HEK293T (cell line): Measurements from ENCODE around the gene PHF13.

Experiments
- BHLHE40 ChIP-seq: fragments of 450-650 bp; IDR thresholded peaks from 2 replicates; pipeline ENCODE4 v1.6.1; 2016; ENCODE audit warnings: mild to moderate bottlenecking, moderate library complexity, borderline replicate concordance
- FOXA1 ChIP-seq: fragments of 450-650 bp; IDR thresholded peaks from 2 replicates; pipeline ENCODE4 v1.6.1; 2016; ENCODE audit warnings: mild to moderate bottlenecking
- FOXM1 ChIP-seq: fragments of 450-650 bp; IDR thresholded peaks from 2 replicates; pipeline ENCODE4 v1.6.1; 2017; ENCODE audit warnings: mild to moderate bottlenecking, borderline replicate concordance
- HDGF ChIP-seq: fragments of 450-650 bp; IDR thresholded peaks from 2 replicates; pipeline ENCODE4 v1.6.1; 2017; ENCODE audit warnings: antibody characterized with exemption, borderline replicate concordance
- L3MBTL2 ChIP-seq: fragments of 450-650 bp; conservative IDR thresholded peaks from 2 replicates; pipeline ENCODE4 v1.6.1; 2016; ENCODE audit warnings: mild to moderate bottlenecking
- NFRKB ChIP-seq: fragments of 450-650 bp; IDR thresholded peaks from 2 replicates; pipeline ENCODE4 v1.6.1; 2016; ENCODE audit warnings: mild to moderate bottlenecking, moderate library complexity
- SP1 ChIP-seq: fragments of 450-650 bp; IDR thresholded peaks from 2 replicates; pipeline ENCODE4 v1.6.1; 2017
- TARDBP ChIP-seq: fragments of 450-650 bp; IDR thresholded peaks from 2 replicates; pipeline ENCODE4 v1.6.1; 2016
- ZNF384 ChIP-seq: fragments of 450-650 bp; IDR thresholded peaks from 2 replicates; pipeline ENCODE4 v1.6.1; 2016
- TF ChIP-seq, protein P1 (sequence below): fragments of 450-650 bp; IDR thresholded peaks from 2 replicates; pipeline ENCODE4 v1.6.1; 2016

DNA sequence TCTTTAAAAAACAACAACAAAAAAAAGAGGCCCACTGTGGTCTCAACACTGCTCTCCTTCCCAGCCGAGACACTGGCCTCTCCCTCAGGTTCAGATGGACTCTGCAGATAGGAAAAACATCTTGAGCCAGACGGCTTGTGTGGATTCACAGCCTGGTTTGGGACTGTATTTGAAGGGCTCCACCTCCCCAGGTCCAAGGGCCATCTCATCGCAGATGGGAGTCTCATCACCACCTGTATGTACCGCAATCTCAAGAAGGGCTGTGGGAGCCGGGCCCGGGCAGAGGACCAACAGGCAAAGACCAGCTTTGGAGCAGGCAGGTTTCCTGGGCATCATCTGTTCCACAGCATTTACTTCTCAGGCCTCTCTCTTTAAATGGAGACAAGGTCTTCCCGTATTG, 23.5 kb upstream of the PHF13 start:
- TF ChIP-seq TARDBP (no peak), HDGF (no peak), SP1 (no peak), BHLHE40 (no peak), NFRKB (no peak), ZNF384 (no peak), FOXM1 (no peak), L3MBTL2 (no peak), FOXA1 (no peak)
- TF ChIP-seq, protein P1, sequence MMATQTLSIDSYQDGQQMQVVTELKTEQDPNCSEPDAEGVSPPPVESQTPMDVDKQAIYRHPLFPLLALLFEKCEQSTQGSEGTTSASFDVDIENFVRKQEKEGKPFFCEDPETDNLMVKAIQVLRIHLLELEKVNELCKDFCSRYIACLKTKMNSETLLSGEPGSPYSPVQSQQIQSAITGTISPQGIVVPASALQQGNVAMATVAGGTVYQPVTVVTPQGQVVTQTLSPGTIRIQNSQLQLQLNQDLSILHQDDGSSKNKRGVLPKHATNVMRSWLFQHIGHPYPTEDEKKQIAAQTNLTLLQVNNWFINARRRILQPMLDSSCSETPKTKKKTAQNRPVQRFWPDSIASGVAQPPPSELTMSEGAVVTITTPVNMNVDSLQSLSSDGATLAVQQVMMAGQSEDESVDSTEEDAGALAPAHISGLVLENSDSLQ, result no peak
